ENCODE data around the gene MUS81. TPM values are rescaled to one million over a fixed set of nuclear protein-coding genes. Genes with fewer than 3 reads are reported as not detected.

Gene MUS81, protein sequence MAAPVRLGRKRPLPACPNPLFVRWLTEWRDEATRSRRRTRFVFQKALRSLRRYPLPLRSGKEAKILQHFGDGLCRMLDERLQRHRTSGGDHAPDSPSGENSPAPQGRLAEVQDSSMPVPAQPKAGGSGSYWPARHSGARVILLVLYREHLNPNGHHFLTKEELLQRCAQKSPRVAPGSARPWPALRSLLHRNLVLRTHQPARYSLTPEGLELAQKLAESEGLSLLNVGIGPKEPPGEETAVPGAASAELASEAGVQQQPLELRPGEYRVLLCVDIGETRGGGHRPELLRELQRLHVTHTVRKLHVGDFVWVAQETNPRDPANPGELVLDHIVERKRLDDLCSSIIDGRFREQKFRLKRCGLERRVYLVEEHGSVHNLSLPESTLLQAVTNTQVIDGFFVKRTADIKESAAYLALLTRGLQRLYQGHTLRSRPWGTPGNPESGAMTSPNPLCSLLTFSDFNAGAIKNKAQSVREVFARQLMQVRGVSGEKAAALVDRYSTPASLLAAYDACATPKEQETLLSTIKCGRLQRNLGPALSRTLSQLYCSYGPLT
- total RNA-seq = 10 to 100 TPM; 71.6 to 93.4 (median 73.6) TPM
- total RNA-seq (2013) = 68.6 TPM

DNA sequence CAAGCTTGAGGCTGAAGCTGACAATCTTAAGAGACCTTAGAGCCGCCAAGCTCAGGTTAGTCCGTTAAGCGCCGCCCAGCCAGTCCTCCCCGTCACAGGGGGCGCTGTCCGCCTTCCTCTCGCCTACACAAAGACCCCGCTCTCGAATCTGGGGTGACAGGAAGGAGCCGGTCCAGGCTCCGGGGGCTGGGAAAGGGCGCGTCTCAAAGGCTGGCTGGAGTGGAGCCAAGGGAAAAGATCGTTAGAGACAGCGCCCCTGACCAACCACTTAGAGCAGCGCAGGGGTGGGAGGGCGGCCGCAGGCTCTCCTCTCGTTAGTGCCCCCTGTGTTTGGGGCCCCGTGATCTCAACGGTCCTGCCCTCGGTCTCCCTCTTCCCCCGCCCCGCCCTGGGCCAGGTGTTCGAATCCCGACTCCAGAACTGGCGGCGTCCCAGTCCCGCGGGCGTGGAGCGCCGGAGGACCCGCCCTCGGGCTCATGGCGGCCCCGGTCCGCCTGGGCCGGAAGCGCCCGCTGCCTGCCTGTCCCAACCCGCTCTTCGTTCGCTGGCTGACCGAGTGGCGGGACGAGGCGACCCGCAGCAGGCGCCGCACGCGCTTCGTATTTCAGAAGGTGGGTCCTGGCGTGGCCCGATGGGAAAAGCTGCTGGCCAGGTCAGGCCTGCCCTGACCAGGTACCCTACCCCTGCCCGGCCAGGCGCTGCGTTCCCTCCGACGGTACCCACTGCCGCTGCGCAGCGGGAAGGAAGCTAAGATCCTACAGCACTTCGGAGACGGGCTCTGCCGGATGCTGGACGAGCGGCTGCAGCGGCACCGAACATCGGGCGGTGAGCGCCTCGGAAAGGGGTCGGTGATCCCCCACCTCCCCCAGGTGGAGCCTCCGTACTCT, at the start of gene MUS81:
Gene MUS81, plus strand, starts transcription at position 156 of the 887 bp plus-strand sequence. Its CDS starts 321 bp downstream, at position 477.
- ATAC-seq (peak; percentile 38 to 66 (median 41)), DNase-seq (peak; percentile 97)
- Histone ChIP-seq H3K4me1 (ENCODE audit: control insufficient read depth, insufficient read depth, low read length) (peaks cover 42% of the 10 kb centered on the region), H3K4me3 (ENCODE audit: low read length) (peak within 1 kb of the TSS; percentile 80), H3K9me3 (ENCODE audit: control insufficient read depth, insufficient read depth, low read length) (no peaks in the 10 kb centered on the region), H3K27ac (ENCODE audit: low read length) (peak within 1 kb of the TSS; percentile 85), H3K36me3 (ENCODE audit: control insufficient read depth, insufficient read depth, low read length) (peaks cover 42% of the 10 kb centered on the region), H3K27me3 (ENCODE audit: control insufficient read depth, insufficient read depth, low read length) (no peaks in the 10 kb centered on the region)
- peak within 1 kb of the TSS; percentile 97 to 98 for H3K27ac Mint-ChIP-seq
- H3K9me3 Mint-ChIP-seq = no peaks in the 10 kb centered on the region
- intact Hi-C loops (cut with micrococcal nuclease) = loop anchor here (1.0 kb wide), 1 partner anchor 101 kb away; the partner anchor contains the start of gene SART1
- H3K36me3 Mint-ChIP-seq = no peaks in the 10 kb centered on the region
- under 1% methylated on average over 78 of the region's 78 CpGs for WGBS (ENCODE audit: insufficient coverage)
- peak within 1 kb of the TSS; percentile 98 for H3K4me3 Mint-ChIP-seq
- peaks cover 45 to 56% of the 10 kb centered on the region in 2 donors for H3K4me1 Mint-ChIP-seq
- H3K27me3 Mint-ChIP-seq (ENCODE audit: low read depth in 2 of 2) = no peaks in the 10 kb centered on the region
- TF ChIP-seq, protein P1, sequence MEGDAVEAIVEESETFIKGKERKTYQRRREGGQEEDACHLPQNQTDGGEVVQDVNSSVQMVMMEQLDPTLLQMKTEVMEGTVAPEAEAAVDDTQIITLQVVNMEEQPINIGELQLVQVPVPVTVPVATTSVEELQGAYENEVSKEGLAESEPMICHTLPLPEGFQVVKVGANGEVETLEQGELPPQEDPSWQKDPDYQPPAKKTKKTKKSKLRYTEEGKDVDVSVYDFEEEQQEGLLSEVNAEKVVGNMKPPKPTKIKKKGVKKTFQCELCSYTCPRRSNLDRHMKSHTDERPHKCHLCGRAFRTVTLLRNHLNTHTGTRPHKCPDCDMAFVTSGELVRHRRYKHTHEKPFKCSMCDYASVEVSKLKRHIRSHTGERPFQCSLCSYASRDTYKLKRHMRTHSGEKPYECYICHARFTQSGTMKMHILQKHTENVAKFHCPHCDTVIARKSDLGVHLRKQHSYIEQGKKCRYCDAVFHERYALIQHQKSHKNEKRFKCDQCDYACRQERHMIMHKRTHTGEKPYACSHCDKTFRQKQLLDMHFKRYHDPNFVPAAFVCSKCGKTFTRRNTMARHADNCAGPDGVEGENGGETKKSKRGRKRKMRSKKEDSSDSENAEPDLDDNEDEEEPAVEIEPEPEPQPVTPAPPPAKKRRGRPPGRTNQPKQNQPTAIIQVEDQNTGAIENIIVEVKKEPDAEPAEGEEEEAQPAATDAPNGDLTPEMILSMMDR (IDR thresholded peaks at IDR 0.05) = peak; percentile 86

DNA sequence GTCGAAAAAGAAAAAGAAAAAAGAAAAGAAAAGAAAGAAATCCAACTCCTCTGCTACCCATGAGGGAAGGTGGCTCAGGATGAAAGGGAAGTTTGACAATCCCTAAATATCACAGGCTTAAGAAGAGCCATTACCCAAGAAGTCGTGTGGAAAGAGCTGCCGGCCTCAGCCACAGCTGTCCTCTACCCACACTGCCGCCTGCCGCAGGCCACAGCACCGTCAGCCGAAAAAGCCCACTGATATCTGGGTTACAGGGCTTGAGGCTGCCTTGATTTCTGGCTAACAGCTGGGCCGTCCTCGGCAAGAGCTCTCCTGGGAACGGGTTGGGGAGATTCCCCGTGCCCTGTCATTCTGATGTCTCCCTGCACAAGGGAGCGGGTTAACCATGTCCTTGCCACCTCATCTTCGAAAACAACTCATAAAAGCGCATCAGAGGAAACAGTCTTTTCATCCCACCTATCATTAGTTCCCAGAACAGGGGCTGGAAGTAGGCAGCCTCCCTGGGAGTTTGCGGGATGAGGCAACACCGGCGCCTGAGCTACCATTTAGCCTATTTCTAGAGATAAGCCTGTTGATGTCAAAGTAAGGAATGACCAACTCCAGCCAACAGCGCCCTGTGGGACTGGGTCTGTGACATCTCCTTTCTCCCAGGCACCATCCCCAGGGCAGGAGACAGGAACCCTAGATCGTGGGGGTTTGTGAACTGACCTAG, 48.3 kb upstream of the MUS81 start:
- H3K27me3 ChIP-seq (ENCODE audit: control insufficient read depth, insufficient read depth, low read length) = no peaks in the 10 kb centered on the region
- TF ChIP-seq, protein P1 (IDR thresholded peaks at IDR 0.05) = no peak
- H3K36me3 ChIP-seq (ENCODE audit: control insufficient read depth, insufficient read depth, low read length) = no peaks in the 10 kb centered on the region
- H3K4me3 Mint-ChIP-seq = no peak overlapping the region
- no peaks in the 10 kb centered on the region for H3K9me3 ChIP-seq (ENCODE audit: control insufficient read depth, insufficient read depth, low read length)
- no peaks in the 10 kb centered on the region for H3K36me3 Mint-ChIP-seq
- no peaks in the 10 kb centered on the region for H3K9me3 Mint-ChIP-seq
- peaks cover under 1% of the 10 kb centered on the region for H3K4me1 ChIP-seq (ENCODE audit: control insufficient read depth, insufficient read depth, low read length)
- no peak overlapping the region for H3K27ac ChIP-seq (ENCODE audit: low read length)
- peaks cover 5% of the 10 kb centered on the region in 2 donors for H3K4me1 Mint-ChIP-seq
- ATAC-seq (no peak), DNase-seq (no peak)
- intact Hi-C loops (cut with micrococcal nuclease) = no loop called here
- WGBS (ENCODE audit: insufficient coverage) = 91% methylated on average over 17 of the region's 19 CpGs
- H3K27ac Mint-ChIP-seq = no peak overlapping the region
- no peak overlapping the region for H3K4me3 ChIP-seq (ENCODE audit: low read length)
- peaks cover 0 to 8% of the 10 kb centered on the region in 2 donors for H3K27me3 Mint-ChIP-seq (ENCODE audit: low read depth in 2 of 2)

DNA sequence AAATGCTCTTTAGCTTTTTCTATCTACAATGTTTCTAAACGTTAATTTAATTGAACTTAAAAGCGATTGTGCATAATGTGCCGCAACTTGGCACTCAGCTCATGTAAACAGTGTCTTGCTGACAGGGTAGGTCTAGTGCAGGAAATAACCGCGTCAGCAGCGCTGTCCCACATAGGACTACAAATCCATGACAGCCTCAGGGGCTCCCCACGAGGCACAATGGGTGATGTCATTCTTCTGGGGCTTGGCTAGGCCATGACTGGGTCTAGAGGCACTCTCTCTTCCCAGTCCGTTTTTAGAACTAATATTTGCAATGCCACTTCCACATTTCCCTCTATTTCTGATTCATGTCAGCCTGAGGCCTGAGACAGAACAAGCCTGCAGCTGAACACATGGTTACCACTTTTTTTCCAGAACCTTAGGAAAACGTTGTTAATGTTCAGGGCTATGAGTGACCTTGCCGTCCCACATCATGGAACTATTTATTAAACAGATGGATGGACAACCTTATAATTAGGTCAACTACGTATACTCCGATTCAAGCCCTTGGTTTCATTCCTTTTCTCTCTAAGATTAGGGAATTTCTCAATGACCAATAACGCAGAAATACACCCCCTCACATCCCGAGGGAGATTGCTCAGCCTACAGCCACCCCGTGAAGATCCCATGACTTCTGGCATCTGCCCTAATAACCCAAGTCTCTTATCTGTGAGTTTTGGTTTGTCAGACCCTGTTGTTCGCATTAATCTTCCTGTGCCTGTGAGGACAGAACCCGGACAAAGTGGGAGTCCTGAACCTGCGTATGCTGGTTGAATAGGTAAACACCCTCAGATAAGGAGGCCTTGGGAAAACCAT, 45.9 kb upstream of the MUS81 start:
- 82% methylated on average over 18 of the region's 18 CpGs for WGBS (ENCODE audit: insufficient coverage)
- no peak overlapping the region for H3K27ac ChIP-seq (ENCODE audit: low read length)
- peak overlapping the region in 1 of 2 donors; percentile 22 for H3K27ac Mint-ChIP-seq
- H3K36me3 Mint-ChIP-seq = no peaks in the 10 kb centered on the region
- TF ChIP-seq, protein P1 (IDR thresholded peaks at IDR 0.05) = no peak
- H3K27me3 ChIP-seq (ENCODE audit: control insufficient read depth, insufficient read depth, low read length) = no peaks in the 10 kb centered on the region
- H3K27me3 Mint-ChIP-seq (ENCODE audit: low read depth in 2 of 2) = peaks cover 0 to 2% of the 10 kb centered on the region in 2 donors
- ATAC-seq (no peak), DNase-seq (no peak)
- H3K9me3 ChIP-seq (ENCODE audit: control insufficient read depth, insufficient read depth, low read length) = no peaks in the 10 kb centered on the region
- H3K4me3 ChIP-seq (ENCODE audit: low read length) = no peak overlapping the region
- no peak overlapping the region for H3K4me3 Mint-ChIP-seq
- H3K9me3 Mint-ChIP-seq = no peaks in the 10 kb centered on the region
- no peaks in the 10 kb centered on the region for H3K36me3 ChIP-seq (ENCODE audit: control insufficient read depth, insufficient read depth, low read length)
- H3K4me1 Mint-ChIP-seq = peaks cover 14% of the 10 kb centered on the region in 2 donors
- intact Hi-C loops (cut with micrococcal nuclease) = no loop called here
- peaks cover 14% of the 10 kb centered on the region for H3K4me1 ChIP-seq (ENCODE audit: control insufficient read depth, insufficient read depth, low read length)
